ENCODE results near the gene GADD45GIP1.
"Not testable (repeated sequence)": the region's sequence is repeated elsewhere in the genome, so short reads cannot be mapped to it uniquely, and the experiment has no call there.

GADD45GIP1 gene

DNA sequence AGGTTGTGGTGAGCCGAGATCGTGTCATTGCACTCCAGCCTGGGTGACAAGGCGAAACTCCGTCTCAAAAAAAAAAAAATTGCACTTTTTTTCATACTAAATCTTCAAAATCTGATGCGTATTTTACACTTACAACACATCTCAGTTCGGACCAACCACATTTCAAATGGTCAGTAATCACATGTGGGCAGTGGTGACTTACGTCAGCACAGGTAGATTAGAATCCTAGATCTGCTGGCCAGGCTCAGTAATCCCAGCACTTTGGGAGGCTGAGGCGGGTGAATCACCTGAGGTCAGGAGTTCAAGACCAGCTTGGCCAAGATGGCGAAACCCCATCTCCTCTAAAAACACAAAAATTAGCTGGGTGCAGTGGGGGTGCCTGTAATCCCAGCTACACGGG lies 22.0 kb downstream of the GADD45GIP1 start:
- FAIRE-seq (no peak), DNase-seq (ENCODE audit: insufficient read length, low spot score) (no peak)
- TF ChIP-seq POU2F2 (IDR thresholded peaks at IDR 0.05; ENCODE audit: low read depth, low read length) (no peak), POLR2A (IDR thresholded peaks at IDR 0.05; ENCODE audit: low read depth, low read length) (no peak), PAX5 (IDR thresholded peaks at IDR 0.05; ENCODE audit: insufficient read depth, low read length, severe bottlenecking) (no peak), POLR2AphosphoS5 (IDR thresholded peaks at IDR 0.05; ENCODE audit: low read depth, low read length) (no peak), TAF1 (IDR thresholded peaks at IDR 0.05; ENCODE audit: low read depth, low read length) (no peak), SPI1 (IDR thresholded peaks at IDR 0.05; ENCODE audit: low read depth, low read length) (no peak)

DNA sequence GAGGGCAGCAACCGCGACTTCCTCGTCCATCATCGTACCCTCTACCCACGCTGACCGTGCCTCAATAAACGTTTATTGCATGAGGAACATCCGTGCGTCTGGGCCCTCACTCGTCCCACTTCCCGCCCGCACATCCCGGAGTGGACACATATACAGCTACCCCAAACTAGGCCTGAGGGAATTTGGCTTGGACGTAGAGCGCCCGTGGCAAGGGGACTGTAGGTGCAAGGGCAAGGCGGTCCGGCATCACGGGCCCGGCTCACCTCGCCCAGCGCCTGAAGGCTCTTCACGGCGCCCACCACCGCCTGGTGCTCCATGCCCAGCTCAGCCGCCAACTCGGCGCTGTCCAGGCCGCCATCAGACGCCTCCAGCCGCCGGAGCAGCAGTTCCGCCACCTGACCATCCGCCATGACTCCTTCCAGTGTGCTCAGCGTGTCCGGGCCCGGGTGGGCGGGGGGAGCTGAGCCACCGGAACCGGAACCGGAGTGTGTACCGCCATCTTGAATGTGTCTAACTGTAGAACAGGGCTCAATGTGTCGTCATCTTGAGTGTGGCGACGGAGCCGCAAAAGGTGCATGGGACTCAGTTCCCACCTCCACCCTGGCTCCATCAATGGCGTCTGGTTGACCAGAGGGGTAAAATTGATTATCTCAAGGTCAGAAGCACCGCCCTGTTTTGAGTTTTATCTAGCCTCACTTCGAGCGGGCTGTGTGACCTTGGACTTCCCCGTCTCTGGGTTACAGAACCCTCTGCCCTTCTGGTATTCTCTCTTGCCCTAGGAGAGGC lies 23.5 kb downstream of the GADD45GIP1 start, which contains the start of gene FARSA:
Gene FARSA (minus strand): TSS at position 425 of the 786 bp plus-strand sequence. CDS start 15 bp downstream, at position 410.
- TF ChIP-seq POLR2A (IDR thresholded peaks at IDR 0.05; ENCODE audit: low read depth, low read length) (peak; percentile 95), TAF1 (IDR thresholded peaks at IDR 0.05; ENCODE audit: low read depth, low read length) (peak; percentile 88), PAX5 (IDR thresholded peaks at IDR 0.05; ENCODE audit: insufficient read depth, low read length, severe bottlenecking) (no peak), POLR2AphosphoS5 (IDR thresholded peaks at IDR 0.05; ENCODE audit: low read depth, low read length) (peak; percentile 91), POU2F2 (IDR thresholded peaks at IDR 0.05; ENCODE audit: low read depth, low read length) (no peak), SPI1 (IDR thresholded peaks at IDR 0.05; ENCODE audit: low read depth, low read length) (no peak)
- DNase-seq (ENCODE audit: insufficient read length, low spot score) = peak; percentile 92
- peak; percentile 98 for FAIRE-seq

DNA sequence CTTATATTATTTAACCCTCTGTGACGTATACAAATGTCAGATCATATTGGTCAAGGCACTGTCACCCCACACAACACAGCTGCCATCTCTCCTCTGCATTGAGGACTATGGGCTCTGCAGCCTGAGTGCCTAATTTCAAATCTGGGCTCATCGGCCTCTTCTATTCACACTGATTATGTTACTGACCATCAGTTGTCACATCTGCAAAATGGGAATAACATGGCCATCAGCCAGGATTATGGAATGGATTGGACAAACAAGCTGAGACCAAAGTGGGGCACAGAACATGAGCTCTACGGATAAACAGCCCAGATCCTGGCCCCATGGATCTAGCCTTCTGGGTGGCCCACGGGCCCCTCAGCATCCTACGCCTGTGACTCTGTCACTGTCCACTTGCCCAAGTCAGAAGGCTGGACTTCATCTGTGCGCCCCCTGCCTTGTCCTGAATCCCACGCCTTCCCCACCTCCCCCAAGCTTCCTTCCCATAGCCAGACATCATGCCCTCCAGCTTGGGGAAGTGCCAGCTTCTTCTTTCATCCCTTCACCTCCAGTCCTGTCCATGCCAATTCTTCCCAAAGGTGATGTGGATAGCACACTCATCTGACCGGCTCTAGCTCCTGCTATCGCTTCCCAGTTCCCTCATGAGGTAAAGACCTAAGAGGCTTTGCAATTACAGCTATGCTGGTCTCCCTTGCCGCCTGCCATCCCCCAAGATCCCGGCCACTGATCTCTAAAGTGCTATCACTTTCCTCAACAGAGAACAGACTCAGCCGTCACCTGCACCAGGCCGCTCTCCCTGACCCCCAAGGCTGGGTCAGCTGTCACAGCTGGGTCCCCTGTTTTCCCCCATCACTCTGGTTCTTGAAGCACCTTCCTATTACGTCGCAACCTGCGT lies 24.4 kb downstream of the GADD45GIP1 start:
- TF ChIP-seq TAF1 (IDR thresholded peaks at IDR 0.05; ENCODE audit: low read depth, low read length) (no peak), POU2F2 (IDR thresholded peaks at IDR 0.05; ENCODE audit: low read depth, low read length) (0 out of 2 replicates have a peak, but pooled peaks have one; percentile 19), SPI1 (IDR thresholded peaks at IDR 0.05; ENCODE audit: low read depth, low read length) (no peak), POLR2AphosphoS5 (IDR thresholded peaks at IDR 0.05; ENCODE audit: low read depth, low read length) (no peak), POLR2A (IDR thresholded peaks at IDR 0.05; ENCODE audit: low read depth, low read length) (no peak), PAX5 (IDR thresholded peaks at IDR 0.05; ENCODE audit: insufficient read depth, low read length, severe bottlenecking) (no peak)
- DNase-seq (ENCODE audit: insufficient read length, low spot score) = no peak
- no peak for FAIRE-seq

DNA sequence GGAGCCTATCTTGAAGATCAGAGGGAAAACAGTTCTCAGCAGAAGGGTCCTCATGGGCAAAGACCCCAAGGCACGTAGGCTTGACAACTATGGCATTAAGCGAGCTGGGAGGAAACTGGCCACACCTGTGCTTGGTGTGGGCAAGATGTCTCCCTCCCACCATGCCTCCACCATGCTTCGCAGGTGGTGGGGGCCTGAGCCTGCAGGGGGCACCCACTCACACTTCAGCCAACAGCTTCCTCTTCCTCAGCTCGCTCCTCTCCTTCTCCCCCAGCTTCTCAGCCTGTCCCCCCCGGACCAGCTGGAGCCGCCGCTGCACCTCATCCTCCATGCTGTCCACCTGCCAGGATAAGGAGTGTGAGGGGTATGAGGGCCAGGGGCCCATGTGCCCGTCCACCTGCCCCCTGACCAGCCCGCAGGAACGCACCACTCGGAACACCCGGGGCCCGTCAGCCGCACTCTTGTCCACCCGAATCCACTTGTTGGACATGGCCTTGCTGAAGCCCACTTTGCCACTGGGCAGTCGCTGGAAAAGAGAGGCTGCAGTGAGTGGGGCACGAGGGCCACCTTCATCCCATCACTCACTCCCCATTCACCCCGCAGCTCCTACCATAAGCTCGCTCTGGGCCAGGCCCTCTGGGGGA lies 26.9 kb downstream of the GADD45GIP1 start:
- TF ChIP-seq TAF1 (IDR thresholded peaks at IDR 0.05; ENCODE audit: low read depth, low read length) (no peak), SPI1 (IDR thresholded peaks at IDR 0.05; ENCODE audit: low read depth, low read length) (no peak), PAX5 (IDR thresholded peaks at IDR 0.05; ENCODE audit: insufficient read depth, low read length, severe bottlenecking) (no peak), POU2F2 (IDR thresholded peaks at IDR 0.05; ENCODE audit: low read depth, low read length) (no peak), POLR2A (IDR thresholded peaks at IDR 0.05; ENCODE audit: low read depth, low read length) (no peak), POLR2AphosphoS5 (IDR thresholded peaks at IDR 0.05; ENCODE audit: low read depth, low read length) (no peak)
- DNase-seq (ENCODE audit: insufficient read length, low spot score) = no peak
- FAIRE-seq = no peak

DNA sequence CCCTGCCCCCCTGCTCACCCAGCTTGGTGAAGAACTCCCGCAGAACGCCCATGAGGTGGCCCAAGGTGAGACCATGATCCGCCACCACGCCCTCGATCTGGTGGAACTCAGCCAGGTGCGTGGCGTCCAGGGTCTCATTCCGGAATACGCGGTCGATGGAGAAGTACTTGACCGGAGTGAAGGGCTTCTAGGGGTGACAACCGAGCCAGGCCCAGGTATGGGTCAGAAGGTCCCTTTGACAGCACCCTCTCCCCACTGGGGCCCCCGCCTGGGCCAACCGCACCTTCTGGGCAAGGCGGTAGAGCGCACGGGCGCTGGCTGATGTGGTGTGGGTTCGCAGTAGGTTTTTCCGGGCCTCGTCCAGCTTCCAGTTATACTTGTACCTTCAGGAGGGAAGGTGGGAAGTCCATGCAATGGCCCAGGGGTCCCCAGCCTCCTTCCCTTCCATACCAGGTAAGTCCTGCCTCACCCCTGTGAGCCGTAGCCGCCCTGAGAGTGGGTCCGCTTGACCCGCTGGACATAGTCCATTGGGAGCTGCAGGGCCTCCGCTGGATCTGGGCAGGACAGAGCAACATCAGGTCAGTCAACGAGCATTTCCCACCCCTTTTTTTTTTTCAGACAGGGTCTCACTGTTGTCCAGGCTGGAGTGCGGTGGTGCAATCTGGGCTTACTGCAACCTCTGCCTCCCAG lies 32.3 kb downstream of the GADD45GIP1 start:
- TF ChIP-seq SPI1 (IDR thresholded peaks at IDR 0.05; ENCODE audit: low read depth, low read length) = no peak
- TF ChIP-seq TAF1 (IDR thresholded peaks at IDR 0.05; ENCODE audit: low read depth, low read length) = no peak
- no peak for TF ChIP-seq POLR2AphosphoS5 (IDR thresholded peaks at IDR 0.05; ENCODE audit: low read depth, low read length)
- TF ChIP-seq PAX5 (IDR thresholded peaks at IDR 0.05; ENCODE audit: insufficient read depth, low read length, severe bottlenecking) = no peak
- no peak for TF ChIP-seq POLR2A (IDR thresholded peaks at IDR 0.05; ENCODE audit: low read depth, low read length)
- no peak for TF ChIP-seq POU2F2 (IDR thresholded peaks at IDR 0.05; ENCODE audit: low read depth, low read length)
- FAIRE-seq (no peak), DNase-seq (ENCODE audit: insufficient read length, low spot score) (no peak)

DNA sequence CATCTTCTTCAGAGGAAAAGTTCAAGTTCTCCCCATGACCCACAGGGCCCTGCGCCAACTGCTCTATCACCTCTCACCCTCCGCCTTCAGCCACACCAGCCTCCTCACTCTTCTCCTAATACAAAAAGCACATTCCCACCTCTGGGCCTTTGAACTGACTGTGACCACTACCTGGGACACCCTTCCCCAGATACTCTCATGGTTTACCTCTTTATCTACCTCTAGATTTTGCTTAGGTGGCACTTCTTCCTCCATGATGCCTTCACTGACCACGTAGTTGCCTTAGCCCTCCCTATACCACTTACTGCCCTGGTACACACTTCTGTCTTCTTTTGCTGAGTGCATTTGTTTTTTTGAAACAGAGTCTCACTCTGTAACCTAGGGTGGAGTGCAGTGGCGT lies 34.1 kb downstream of the GADD45GIP1 start:
- no peak for DNase-seq (ENCODE audit: insufficient read length, low spot score)
- FAIRE-seq = no peak
- TF ChIP-seq SPI1 (IDR thresholded peaks at IDR 0.05; ENCODE audit: low read depth, low read length) (no peak), POLR2A (IDR thresholded peaks at IDR 0.05; ENCODE audit: low read depth, low read length) (no peak), PAX5 (IDR thresholded peaks at IDR 0.05; ENCODE audit: insufficient read depth, low read length, severe bottlenecking) (no peak), TAF1 (IDR thresholded peaks at IDR 0.05; ENCODE audit: low read depth, low read length) (no peak), POU2F2 (IDR thresholded peaks at IDR 0.05; ENCODE audit: low read depth, low read length) (no peak), POLR2AphosphoS5 (IDR thresholded peaks at IDR 0.05; ENCODE audit: low read depth, low read length) (no peak)

DNA sequence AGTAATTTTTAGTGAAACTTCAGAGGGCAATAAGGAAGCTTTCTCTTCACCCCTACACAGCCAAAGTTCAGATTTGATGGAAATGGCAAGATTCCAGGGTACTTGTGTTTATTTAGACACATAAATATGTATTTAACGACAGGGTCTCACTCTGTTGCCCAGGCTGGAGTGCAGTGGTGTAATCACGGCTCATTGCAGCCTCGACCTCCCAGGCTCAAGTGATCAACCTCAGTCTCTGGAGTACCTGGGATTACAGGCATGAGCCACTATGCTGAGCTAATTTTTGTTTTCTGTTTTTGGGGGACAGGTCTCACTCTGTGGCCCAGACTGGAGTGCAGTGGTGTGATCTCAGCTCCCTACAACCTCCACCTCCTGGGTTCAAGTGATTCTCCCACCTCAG lies 36.0 kb downstream of the GADD45GIP1 start:
- DNase-seq (ENCODE audit: insufficient read length, low spot score) = no peak
- TF ChIP-seq POLR2AphosphoS5 (IDR thresholded peaks at IDR 0.05; ENCODE audit: low read depth, low read length) (no peak), POU2F2 (IDR thresholded peaks at IDR 0.05; ENCODE audit: low read depth, low read length) (no peak), TAF1 (IDR thresholded peaks at IDR 0.05; ENCODE audit: low read depth, low read length) (no peak), POLR2A (IDR thresholded peaks at IDR 0.05; ENCODE audit: low read depth, low read length) (no peak), SPI1 (IDR thresholded peaks at IDR 0.05; ENCODE audit: low read depth, low read length) (no peak), PAX5 (IDR thresholded peaks at IDR 0.05; ENCODE audit: insufficient read depth, low read length, severe bottlenecking) (no peak)
- no peak for FAIRE-seq

DNA sequence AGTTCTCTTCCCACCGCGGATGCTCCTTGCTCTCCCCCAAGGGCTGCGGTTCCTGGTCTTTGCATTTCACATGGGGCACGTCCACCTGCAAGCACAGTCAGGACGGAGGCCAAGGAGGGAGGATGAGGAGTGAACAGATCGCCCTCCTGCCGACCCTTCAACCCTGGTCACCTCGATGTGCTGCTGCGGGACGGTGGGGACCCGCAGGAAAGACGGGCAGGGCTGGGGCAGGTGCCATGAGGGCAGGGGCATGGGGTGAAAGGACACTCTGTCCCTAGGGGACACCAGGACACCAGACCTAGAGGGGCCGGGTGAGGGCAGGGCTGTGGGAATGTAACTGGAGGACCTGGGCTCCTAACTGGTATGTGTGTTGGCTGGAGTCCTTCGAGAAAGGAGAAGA lies 38.8 kb downstream of the GADD45GIP1 start:
- no peak for DNase-seq (ENCODE audit: insufficient read length, low spot score)
- TF ChIP-seq TAF1 (IDR thresholded peaks at IDR 0.05; ENCODE audit: low read depth, low read length) (no peak), SPI1 (IDR thresholded peaks at IDR 0.05; ENCODE audit: low read depth, low read length) (no peak), POU2F2 (IDR thresholded peaks at IDR 0.05; ENCODE audit: low read depth, low read length) (no peak), POLR2A (IDR thresholded peaks at IDR 0.05; ENCODE audit: low read depth, low read length) (no peak), PAX5 (IDR thresholded peaks at IDR 0.05; ENCODE audit: insufficient read depth, low read length, severe bottlenecking) (no peak)
- FAIRE-seq = no peak

DNA sequence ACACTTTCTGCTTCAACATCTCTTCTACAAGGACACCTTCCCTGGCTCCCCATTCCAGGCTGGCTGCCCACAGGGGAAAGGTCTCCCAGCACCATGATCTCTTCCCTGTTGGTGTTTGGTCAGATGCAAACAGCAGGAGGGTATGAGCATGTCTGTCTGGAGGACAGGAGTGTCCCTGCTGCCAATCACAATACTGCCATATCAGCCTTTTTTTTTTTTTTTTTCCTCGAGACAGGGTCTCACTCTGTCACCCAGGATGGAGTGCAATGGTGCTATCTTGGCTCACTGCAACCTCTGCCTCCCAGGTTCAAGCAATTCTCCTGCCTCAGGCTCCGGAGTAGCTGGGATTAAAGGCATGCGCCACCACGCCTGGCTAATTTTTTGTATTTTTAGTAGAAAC lies 41.2 kb downstream of the GADD45GIP1 start:
- not testable (repeated sequence) for DNase-seq (ENCODE audit: insufficient read length, low spot score); FAIRE-seq

All from GM12891 (cell line).